Keratinocyte (primary cell): Measurements from ENCODE around the gene PKP4. TPM values are rescaled to one million over a fixed set of nuclear protein-coding genes. Genes with fewer than 3 reads are reported as not detected.

Experiments
- DNase-seq: peaks from one replicate; pipeline ENCODE4 v3.0.0-alpha.2; 2011; ENCODE audit warnings: low read depth, missing footprints, low spot score
- FAIRE-seq: peaks from 2 replicates; lab custom pipeline; 2011; peaks lifted over from hg19 to GRCh38; lab: Jason Lieb, UNC
- H2AFZ ChIP-seq: 2 replicates; pipeline ENCODE4 v1.6.0; 2012; ENCODE audit warnings: low read length, control low read depth, inconsistent platforms; ENCODE audit not compliant: control insufficient read depth
- H3K27ac ChIP-seq: 2 replicates; pipeline ENCODE4 v1.5.1; 2011; ENCODE audit warnings: low read length; ENCODE audit not compliant: control insufficient read depth, insufficient read depth
- H3K27me3 ChIP-seq: 3 replicates; pipeline ENCODE4 v1.6.0; 2011; ENCODE audit warnings: low read length; ENCODE audit not compliant: control insufficient read depth, insufficient read depth; ENCODE audit errors: extremely low read depth
- H3K36me3 ChIP-seq, 2 experiments: 2 replicates in 1 of 2; 3 replicates in 1 of 2; pipeline ENCODE4 v1.5.1; 2011; ENCODE audit warnings: low read length in 2 of 2, mild to moderate bottlenecking in 1 of 2; ENCODE audit not compliant: control insufficient read depth in 2 of 2, insufficient read depth in 2 of 2; ENCODE audit errors: extremely low read depth in 1 of 2
- H3K4me1 ChIP-seq: 3 replicates; pipeline ENCODE4 v1.5.1; 2011; ENCODE audit warnings: low read length; ENCODE audit not compliant: control insufficient read depth, insufficient read depth; ENCODE audit errors: extremely low read depth
- H3K4me2 ChIP-seq: 3 replicates; pipeline ENCODE4 v1.6.0; 2011; ENCODE audit warnings: low read depth, low read length; ENCODE audit not compliant: control insufficient read depth, insufficient read depth; ENCODE audit errors: extremely low read depth
- H3K4me3 ChIP-seq, 3 experiments: fragments of 200-600 bp in 1 of 3; sonication (generic) in 1 of 3; 2 replicates in 2 of 3; 3 replicates in 1 of 3; pipeline ENCODE4 v1.5.1; 2011 to 2016; ENCODE audit warnings: low read length in 3 of 3, mild to moderate bottlenecking in 3 of 3, control low read depth in 2 of 3, inconsistent platforms in 1 of 3, low read depth in 1 of 3, mixed read lengths in 1 of 3, mixed run types in 1 of 3, moderate library complexity in 1 of 3; ENCODE audit not compliant: control insufficient read depth in 2 of 3, insufficient read depth in 2 of 3; ENCODE audit errors: extremely low read depth in 1 of 3
- H3K79me2 ChIP-seq: 2 replicates; pipeline ENCODE4 v1.6.0; 2012; ENCODE audit warnings: low read length; ENCODE audit not compliant: control insufficient read depth, insufficient read depth
- H3K9ac ChIP-seq: 3 replicates; pipeline ENCODE4 v1.6.0; 2011; ENCODE audit warnings: low read length; ENCODE audit not compliant: control insufficient read depth, insufficient read depth; ENCODE audit errors: extremely low read depth
- H3K9me1 ChIP-seq: 3 replicates; pipeline ENCODE4 v1.6.0; 2011; ENCODE audit warnings: low read length; ENCODE audit not compliant: control insufficient read depth, insufficient read depth; ENCODE audit errors: extremely low read depth
- H3K9me3 ChIP-seq: 2 replicates; pipeline ENCODE4 v1.5.1; 2012; ENCODE audit warnings: low read depth, low read length; ENCODE audit not compliant: control insufficient read depth
- H4K20me1 ChIP-seq: 3 replicates; pipeline ENCODE4 v1.6.0; 2011; ENCODE audit warnings: low read length; ENCODE audit not compliant: control insufficient read depth, insufficient read depth; ENCODE audit errors: extremely low read depth
- CTCF ChIP-seq, 3 experiments: IDR thresholded peaks in 1 of 3; conservative IDR thresholded peaks in 1 of 3; optimal IDR thresholded peaks in 1 of 3; 2 replicates in 2 of 3; 3 replicates in 1 of 3; pipeline versions ENCODE3 to v1.5.1; 2011; ENCODE audit warnings: low read length in 3 of 3, mild to moderate bottlenecking in 3 of 3, moderate library complexity in 2 of 3, control low read depth in 1 of 3, inconsistent platforms in 1 of 3; ENCODE audit not compliant: insufficient read depth in 2 of 3; ENCODE audit errors: extremely low read depth in 1 of 3
- EZH2 ChIP-seq: IDR thresholded peaks from one replicate; pipeline ENCODE4 v1.6.1; 2012; ENCODE audit warnings: inconsistent platforms, mild to moderate bottlenecking, low read length, moderate library complexity
- dilution Hi-C: fragments of 300-500 bp; cut with MboI; formaldehyde crosslinking; loops from one replicate; pipeline ENCODE4 v1.7.0; 2020; ENCODE audit warnings: low sequenced_read_pairs; ENCODE audit not compliant: extremely low pct_ligation_motif_present
- polyA plus RNA-seq, 5 experiments: library from polyadenylated mRNA; depleted of rRNA in 3 of 5; stranded (reverse) in 3 of 5; stranded (forward) in 1 of 5; unstranded in 1 of 5; fragments of >200 nt; gene quantifications; 1 replicate in 1 of 5; 2 replicates in 3 of 5; 3 replicates in 1 of 5; pipeline versions ENCODE4 v1.2.1 to v1.2.3, GENCODE V29; 2011 to 2012; ENCODE audit warnings: missing spikeins in 2 of 5, low read depth in 1 of 5, low replicate concordance in 1 of 5

The PKP4 gene
- polyA plus RNA-seq, 1 donor (not counting 4 experiments of a cell fraction or from before 2014, with no cell fraction given): 43.8 TPM

GRCh38 chr2:158557752-158558151, 101.0 kb downstream of the PKP4 start:
- no peaks in the 10 kb centered on the region for H3K9me3 ChIP-seq
- FAIRE-seq (no peak), DNase-seq (no peak)
- no peaks in the 10 kb centered on the region for H3K4me1 ChIP-seq
- no peak overlapping the region for H3K27ac ChIP-seq
- no peaks in the 10 kb centered on the region for H3K27me3 ChIP-seq
- no peaks in the 10 kb centered on the region for H4K20me1 ChIP-seq
- no peaks in the 10 kb centered on the region for H3K36me3 ChIP-seq
- H3K4me3 ChIP-seq: no peak overlapping the region
- no peaks in the 10 kb centered on the region for H3K79me2 ChIP-seq
- no peak overlapping the region for H3K4me2 ChIP-seq
- no peak overlapping the region for H3K9ac ChIP-seq
- no peak for TF ChIP-seq CTCF (optimal IDR thresholded peaks at IDR 0.05 in 1 of 3, IDR thresholded peaks at IDR 0.05 in 1 of 3, conservative IDR thresholded peaks at IDR 0.05 in 1 of 3; ENCODE audit: extremely low read depth in 1 of 3, insufficient read depth in 2 of 3, low read length in 3 of 3)
- no peak for TF ChIP-seq EZH2
- no peak overlapping the region for H2AFZ ChIP-seq
- no peaks in the 10 kb centered on the region for H3K9me1 ChIP-seq
- dilution Hi-C loops: no loop called here

- FAIRE-seq: no peak
- dilution Hi-C loops: no loop called here
- Histone ChIP-seq H3K9me3 (no peaks in the 10 kb centered on the region), H3K4me2 (no peak overlapping the region), H3K27ac (no peak overlapping the region), H3K27me3 (no peaks in the 10 kb centered on the region), H3K9ac (no peak overlapping the region), H3K4me3 (no peak overlapping the region), H3K4me1 (no peaks in the 10 kb centered on the region), H4K20me1 (no peaks in the 10 kb centered on the region), H3K9me1 (no peaks in the 10 kb centered on the region), H3K79me2 (no peaks in the 10 kb centered on the region), H2AFZ (no peak overlapping the region), H3K36me3 (no peaks in the 10 kb centered on the region)
- DNase-seq: no peak
- no peak for TF ChIP-seq EZH2
- TF ChIP-seq CTCF (optimal IDR thresholded peaks at IDR 0.05 in 1 of 3, IDR thresholded peaks at IDR 0.05 in 1 of 3, conservative IDR thresholded peaks at IDR 0.05 in 1 of 3; ENCODE audit: extremely low read depth in 1 of 3, insufficient read depth in 2 of 3, low read length in 3 of 3): no peak
Observed at GRCh38 chr2:158559252-158559651, 102.5 kb downstream of the PKP4 start.
